ENCODE measurements around the gene NDRG2. TPM values are rescaled to one million over a fixed set of nuclear protein-coding genes. Genes with fewer than 3 reads are reported as not detected.

NDRG2 gene
- total and polyA plus RNA-seq, 2 donors = 84.5 to 272 TPM

- DNase-seq (ENCODE audit: extremely low spot score) = peak; percentile 67
- no peaks in the 10 kb centered on the region for H3K36me3 ChIP-seq (ENCODE audit: insufficient read depth)
- H3K4me1 ChIP-seq (ENCODE audit: insufficient read depth) = no peaks in the 10 kb centered on the region
- H3K27ac ChIP-seq (ENCODE audit: low read depth) = no peak overlapping the region
- WGBS = under 1% methylated on average over 47 of the region's 47 CpGs
- peak overlapping the region; percentile 48 for H3K4me3 ChIP-seq (ENCODE audit: low read depth, low read length)
Measured at GRCh38 chr14:20970983-20971704, 53.7 kb downstream of the NDRG2 start.

GRCh38 chr14:20970647-20970982 lies 54.2 kb downstream of the NDRG2 start:
- H3K4me1 ChIP-seq (ENCODE audit: insufficient read depth) = no peaks in the 10 kb centered on the region
- H3K27ac ChIP-seq (ENCODE audit: low read depth) = no peak overlapping the region
- peak overlapping the region; percentile 48 for H3K4me3 ChIP-seq (ENCODE audit: low read depth, low read length)
- H3K36me3 ChIP-seq (ENCODE audit: insufficient read depth) = no peaks in the 10 kb centered on the region
- 18% methylated on average over 10 of the region's 10 CpGs for WGBS
- no peak for DNase-seq (ENCODE audit: extremely low spot score)

GRCh38 chr14:20969336-20969735 lies 55.5 kb downstream of the NDRG2 start:
- Histone ChIP-seq H3K4me1 (ENCODE audit: insufficient read depth) (no peaks in the 10 kb centered on the region), H3K27ac (ENCODE audit: low read depth) (no peak overlapping the region), H3K36me3 (ENCODE audit: insufficient read depth) (no peaks in the 10 kb centered on the region), H3K4me3 (ENCODE audit: low read depth, low read length) (no peak overlapping the region)
- 89% methylated on average over 3 of the region's 3 CpGs for WGBS
- no peak for DNase-seq (ENCODE audit: extremely low spot score)

Other genes with a start within 250 kb of the NDRG2 start
- gene RNASE6, start 243.8 kb downstream of the NDRG2 start, total RNA-seq = 5.6 TPM
- gene RNASE6, start 243.8 kb downstream of the NDRG2 start, polyA plus RNA-seq = 18.0 TPM
- gene RNASE1, start 222.2 kb downstream of the NDRG2 start, total RNA-seq = 139 TPM
- gene RNASE1, start 222.2 kb downstream of the NDRG2 start, polyA plus RNA-seq = 323 TPM
- gene RNASE3, start 133.7 kb downstream of the NDRG2 start, total RNA-seq = not detected
- not detected for gene RNASE3, start 133.7 kb downstream of the NDRG2 start, polyA plus RNA-seq
- 1.3 TPM for gene RNASE2, start 69.6 kb downstream of the NDRG2 start, total RNA-seq
- gene RNASE2, start 69.6 kb downstream of the NDRG2 start, polyA plus RNA-seq = 11.4 TPM
- gene METTL17, start 35.1 kb downstream of the NDRG2 start, total RNA-seq = 38.3 TPM
- gene METTL17, start 35.1 kb downstream of the NDRG2 start, polyA plus RNA-seq = 52.1 TPM
- 1.2 TPM for gene SLC39A2, start 25.8 kb downstream of the NDRG2 start, total RNA-seq
- gene SLC39A2, start 25.8 kb downstream of the NDRG2 start, polyA plus RNA-seq = 0.47 TPM
- gene TPPP2, start 5.2 kb upstream of the NDRG2 start, total RNA-seq = not detected
- gene TPPP2, start 5.2 kb upstream of the NDRG2 start, polyA plus RNA-seq = not detected
- gene RNASE13, start 9.7 kb upstream of the NDRG2 start, total RNA-seq = not detected
- gene RNASE13, start 9.7 kb upstream of the NDRG2 start, polyA plus RNA-seq = not detected
- gene RNASE7, start 17.3 kb upstream of the NDRG2 start, total RNA-seq = not detected
- gene RNASE7, start 17.3 kb upstream of the NDRG2 start, polyA plus RNA-seq = 0.06 TPM
- not detected for gene RNASE8, start 32.8 kb upstream of the NDRG2 start, total RNA-seq
- gene RNASE8, start 32.8 kb upstream of the NDRG2 start, polyA plus RNA-seq = not detected
- 43.9 TPM for gene ARHGEF40, start 45.2 kb upstream of the NDRG2 start, total RNA-seq
- 27.9 TPM for gene ARHGEF40, start 45.2 kb upstream of the NDRG2 start, polyA plus RNA-seq
- gene ZNF219, start 73.6 kb upstream of the NDRG2 start, total RNA-seq = 9.8 TPM
- 67.1 TPM for gene ZNF219, start 73.6 kb upstream of the NDRG2 start, polyA plus RNA-seq
- 0.37 TPM for gene TMEM253, start 76.0 kb upstream of the NDRG2 start, total RNA-seq
- gene TMEM253, start 76.0 kb upstream of the NDRG2 start, polyA plus RNA-seq = 0.42 TPM
- gene OR5AU1, start 131.0 kb upstream of the NDRG2 start, total RNA-seq = not detected
- gene OR5AU1, start 131.0 kb upstream of the NDRG2 start, polyA plus RNA-seq = not detected
- gene HNRNPC, start 244.4 kb upstream of the NDRG2 start, total RNA-seq = 504 TPM
- 476 TPM for gene HNRNPC, start 244.4 kb upstream of the NDRG2 start, polyA plus RNA-seq

Data from urinary bladder (tissue), 4 donors.